H1 (cell line): ENCODE measurements around the gene KCTD4.

ENCODE experiments used
- CTCF ChIP-seq, 3 experiments: IDR thresholded peaks; 1 replicate in 2 of 3; 2 replicates in 1 of 3; pipeline versions ENCODE4 v1.5.1 to v1.6.1; 2011; ENCODE audit warnings: low read length in 3 of 3, mild to moderate bottlenecking in 3 of 3, inconsistent platforms in 2 of 3, low read depth in 1 of 3, moderate library complexity in 1 of 3; ENCODE audit not compliant: insufficient read depth in 1 of 3; ENCODE audit errors: control extremely low read depth in 1 of 3
- EP300 ChIP-seq, 2 experiments: IDR thresholded peaks; 1 replicate in 1 of 2; 2 replicates in 1 of 2; pipeline ENCODE4 v1.6.1; 2011 to 2012; ENCODE audit warnings: low read depth in 2 of 2, low read length in 2 of 2, mild to moderate bottlenecking in 2 of 2, borderline replicate concordance in 1 of 2, inconsistent platforms in 1 of 2, moderate library complexity in 1 of 2
- POLR2A ChIP-seq, 2 experiments: IDR thresholded peaks; 1 replicate in 1 of 2; 2 replicates in 1 of 2; pipeline ENCODE4 v1.6.1; 2011; ENCODE audit warnings: low read depth in 2 of 2, low read length in 2 of 2, mild to moderate bottlenecking in 2 of 2; ENCODE audit errors: control extremely low read depth in 1 of 2
- SP1 ChIP-seq: IDR thresholded peaks from 2 replicates; pipeline ENCODE4 v1.6.1; 2011; ENCODE audit warnings: low read depth, low read length
- SP2 ChIP-seq: IDR thresholded peaks from 2 replicates; pipeline ENCODE4 v1.6.1; 2012; ENCODE audit warnings: mild to moderate bottlenecking, low read length, inconsistent platforms
- USF2 ChIP-seq: IDR thresholded peaks from 2 replicates; pipeline ENCODE4 v1.6.1; 2011; ENCODE audit warnings: low read length, improper control_type of control experiment
- YY1 ChIP-seq: IDR thresholded peaks from 2 replicates; pipeline ENCODE4 v1.6.1; 2011; ENCODE audit warnings: low read depth, mild to moderate bottlenecking, low read length
- ZNF274 ChIP-seq: IDR thresholded peaks from 2 replicates; pipeline ENCODE4 v1.7.0; 2012; ENCODE audit warnings: low read length, borderline replicate concordance; ENCODE audit errors: extremely low read depth

- TF ChIP-seq CTCF (IDR thresholded peaks at IDR 0.05; ENCODE audit: control extremely low read depth in 1 of 3, insufficient read depth in 1 of 3, low read depth in 1 of 3, low read length in 3 of 3), result no peak
- no peak for TF ChIP-seq ZNF274
- TF ChIP-seq USF2, result no peak
- TF ChIP-seq POLR2A (IDR thresholded peaks at IDR 0.05; ENCODE audit: control extremely low read depth in 1 of 2, low read depth in 2 of 2, low read length in 2 of 2), result no peak
- no peak for TF ChIP-seq SP1
- no peak for TF ChIP-seq YY1
- no peak for TF ChIP-seq SP2
- no peak for TF ChIP-seq EP300 (IDR thresholded peaks at IDR 0.05; ENCODE audit: borderline replicate concordance in 1 of 2, low read depth in 2 of 2, low read length in 2 of 2)
These were observed 44.1 kb downstream of the KCTD4 start for GRCh38 chr13:45156565-45157361.
